ENCODE data around the gene NUTM1. TPM values are rescaled to one million over a fixed set of nuclear protein-coding genes. Genes with fewer than 3 reads are reported as not detected.
A peak's percentile ranks its signal among the peaks of the same experiment; 100 is the strongest.

NUTM1 gene
- total and polyA plus RNA-seq, 2 of the 13 experiments (the other 11 are each of a cell fraction or from before 2014, with no cell fraction given), result not detected

DNA sequence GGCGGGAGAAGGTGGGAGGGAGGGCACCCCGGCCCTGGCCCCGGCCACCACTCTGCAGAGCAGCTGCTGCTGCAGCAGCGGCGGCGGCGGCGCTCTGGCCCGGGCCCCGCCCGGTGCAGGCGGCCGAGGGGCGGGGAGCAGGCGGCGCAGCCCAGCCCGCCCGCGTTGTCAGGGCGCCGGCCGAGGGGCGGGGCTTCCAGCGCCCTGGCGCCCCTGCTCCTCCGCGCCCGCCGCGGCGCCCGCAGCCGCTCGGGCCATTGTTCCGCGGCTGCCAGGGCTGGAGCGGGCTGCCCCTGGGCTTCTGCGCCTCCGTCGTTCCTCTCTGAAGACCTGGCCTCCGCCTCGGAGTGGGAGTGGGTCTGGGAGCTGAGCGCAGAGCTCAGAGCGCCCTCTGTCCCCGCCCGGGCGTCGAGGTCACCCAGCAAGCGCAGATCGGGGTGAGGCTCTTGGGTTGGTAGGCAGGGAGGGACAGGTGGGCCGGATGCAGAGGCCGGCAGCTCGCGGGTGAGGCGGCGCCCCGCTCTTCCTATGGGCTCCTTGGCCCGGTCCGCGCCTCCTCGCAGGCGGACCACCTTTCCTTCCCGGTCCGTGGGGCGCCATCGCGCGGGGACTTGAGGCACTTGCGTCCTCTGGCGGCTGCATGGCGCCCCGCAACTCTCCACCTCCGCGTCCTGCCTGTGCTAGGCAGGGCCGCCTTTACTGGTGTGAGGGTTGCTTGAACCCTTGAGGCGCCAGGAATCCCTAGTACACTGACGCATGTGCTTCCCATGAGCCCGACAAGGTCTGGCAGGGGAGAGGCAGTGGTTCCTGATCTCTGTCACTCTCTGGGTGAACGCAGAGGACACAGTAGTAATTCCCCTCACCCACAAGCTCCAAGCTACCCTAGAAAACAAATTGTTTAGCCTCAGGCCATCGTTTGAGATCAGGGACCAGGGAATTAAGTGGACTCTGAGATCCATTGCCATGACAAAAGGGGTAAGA, 24.3 kb downstream of the NUTM1 start, which contains the start of gene LPCAT4 (continued):
- TF ChIP-seq, protein P1, sequence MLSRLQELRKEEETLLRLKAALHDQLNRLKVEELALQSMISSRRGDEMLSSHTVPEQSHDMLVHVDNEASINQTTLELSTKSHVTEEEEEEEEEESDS (CRISPR knock-in tag; IDR thresholded peaks at IDR 0.05; ENCODE audit: borderline replicate concordance), result 0 out of 2 replicates have a peak, but pooled peaks have one; percentile 42
- no peak for TF ChIP-seq STAT5B (CRISPR knock-in tag; IDR thresholded peaks at IDR 0.05)
- TF ChIP-seq XBP1 (CRISPR knock-in tag; IDR thresholded peaks at IDR 0.05), result no peak
- TF ChIP-seq, protein P2, sequence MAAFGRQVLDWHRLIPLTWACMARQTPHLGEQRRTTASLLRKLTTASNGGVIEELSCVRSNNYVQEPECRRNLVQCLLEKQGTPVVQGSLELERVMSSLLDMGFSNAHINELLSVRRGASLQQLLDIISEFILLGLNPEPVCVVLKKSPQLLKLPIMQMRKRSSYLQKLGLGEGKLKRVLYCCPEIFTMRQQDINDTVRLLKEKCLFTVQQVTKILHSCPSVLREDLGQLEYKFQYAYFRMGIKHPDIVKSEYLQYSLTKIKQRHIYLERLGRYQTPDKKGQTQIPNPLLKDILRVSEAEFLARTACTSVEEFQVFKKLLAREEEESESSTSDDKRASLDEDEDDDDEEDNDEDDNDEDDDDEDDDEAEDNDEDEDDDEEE (CRISPR knock-in tag; IDR thresholded peaks at IDR 0.05), result peak; percentile 83; the same call in 1 of the 2 replicates
- TF ChIP-seq ZNF460 (CRISPR knock-in tag; IDR thresholded peaks at IDR 0.05; ENCODE audit: borderline replicate concordance), result no peak; the same call in 1 of the 2 replicates
- peak; percentile 77; the same call in 1 of the 2 replicates for TF ChIP-seq ZFP90 (CRISPR knock-in tag; IDR thresholded peaks at IDR 0.05; ENCODE audit: borderline replicate concordance)
- peak; percentile 33; the same call in 1 of the 2 replicates for TF ChIP-seq MAZ (IDR thresholded peaks at IDR 0.05; ENCODE audit: borderline replicate concordance, low read depth, low read length)
- 0 out of 2 replicates have a peak, but pooled peaks have one; percentile 30 for TF ChIP-seq MAZ (CRISPR knock-in tag; IDR thresholded peaks at IDR 0.05; ENCODE audit: low read depth)
- 0 out of 2 replicates have a peak, but pooled peaks have one; percentile 33 for TF ChIP-seq RFX1 (IDR thresholded peaks at IDR 0.05)
- TF ChIP-seq, protein P3, sequence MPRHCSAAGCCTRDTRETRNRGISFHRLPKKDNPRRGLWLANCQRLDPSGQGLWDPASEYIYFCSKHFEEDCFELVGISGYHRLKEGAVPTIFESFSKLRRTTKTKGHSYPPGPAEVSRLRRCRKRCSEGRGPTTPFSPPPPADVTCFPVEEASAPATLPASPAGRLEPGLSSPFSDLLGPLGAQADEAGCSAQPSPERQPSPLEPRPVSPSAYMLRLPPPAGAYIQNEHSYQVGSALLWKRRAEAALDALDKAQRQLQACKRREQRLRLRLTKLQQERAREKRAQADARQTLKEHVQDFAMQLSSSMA (CRISPR knock-in tag; IDR thresholded peaks at IDR 0.05), result peak; percentile 87
- TF ChIP-seq ZSCAN12 (CRISPR knock-in tag; IDR thresholded peaks at IDR 0.05), result no peak
- TF ChIP-seq, protein P4, sequence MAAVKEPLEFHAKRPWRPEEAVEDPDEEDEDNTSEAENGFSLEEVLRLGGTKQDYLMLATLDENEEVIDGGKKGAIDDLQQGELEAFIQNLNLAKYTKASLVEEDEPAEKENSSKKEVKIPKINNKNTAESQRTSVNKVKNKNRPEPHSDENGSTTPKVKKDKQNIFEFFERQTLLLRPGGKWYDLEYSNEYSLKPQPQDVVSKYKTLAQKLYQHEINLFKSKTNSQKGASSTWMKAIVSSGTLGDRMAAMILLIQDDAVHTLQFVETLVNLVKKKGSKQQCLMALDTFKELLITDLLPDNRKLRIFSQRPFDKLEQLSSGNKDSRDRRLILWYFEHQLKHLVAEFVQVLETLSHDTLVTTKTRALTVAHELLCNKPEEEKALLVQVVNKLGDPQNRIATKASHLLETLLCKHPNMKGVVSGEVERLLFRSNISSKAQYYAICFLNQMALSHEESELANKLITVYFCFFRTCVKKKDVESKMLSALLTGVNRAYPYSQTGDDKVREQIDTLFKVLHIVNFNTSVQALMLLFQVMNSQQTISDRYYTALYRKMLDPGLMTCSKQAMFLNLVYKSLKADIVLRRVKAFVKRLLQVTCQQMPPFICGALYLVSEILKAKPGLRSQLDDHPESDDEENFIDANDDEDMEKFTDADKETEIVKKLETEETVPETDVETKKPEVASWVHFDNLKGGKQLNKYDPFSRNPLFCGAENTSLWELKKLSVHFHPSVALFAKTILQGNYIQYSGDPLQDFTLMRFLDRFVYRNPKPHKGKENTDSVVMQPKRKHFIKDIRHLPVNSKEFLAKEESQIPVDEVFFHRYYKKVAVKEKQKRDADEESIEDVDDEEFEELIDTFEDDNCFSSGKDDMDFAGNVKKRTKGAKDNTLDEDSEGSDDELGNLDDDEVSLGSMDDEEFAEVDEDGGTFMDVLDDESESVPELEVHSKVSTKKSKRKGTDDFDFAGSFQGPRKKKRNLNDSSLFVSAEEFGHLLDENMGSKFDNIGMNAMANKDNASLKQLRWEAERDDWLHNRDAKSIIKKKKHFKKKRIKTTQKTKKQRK (IDR thresholded peaks at IDR 0.05; ENCODE audit: low read length), result no peak
- TF ChIP-seq, protein P5, sequence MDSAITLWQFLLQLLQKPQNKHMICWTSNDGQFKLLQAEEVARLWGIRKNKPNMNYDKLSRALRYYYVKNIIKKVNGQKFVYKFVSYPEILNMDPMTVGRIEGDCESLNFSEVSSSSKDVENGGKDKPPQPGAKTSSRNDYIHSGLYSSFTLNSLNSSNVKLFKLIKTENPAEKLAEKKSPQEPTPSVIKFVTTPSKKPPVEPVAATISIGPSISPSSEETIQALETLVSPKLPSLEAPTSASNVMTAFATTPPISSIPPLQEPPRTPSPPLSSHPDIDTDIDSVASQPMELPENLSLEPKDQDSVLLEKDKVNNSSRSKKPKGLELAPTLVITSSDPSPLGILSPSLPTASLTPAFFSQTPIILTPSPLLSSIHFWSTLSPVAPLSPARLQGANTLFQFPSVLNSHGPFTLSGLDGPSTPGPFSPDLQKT (CRISPR knock-in tag; IDR thresholded peaks at IDR 0.05; ENCODE audit: borderline replicate concordance), result no peak
- peak; percentile 53; the same call in 1 of the 2 replicates for TF ChIP-seq ZSCAN25 (CRISPR knock-in tag; IDR thresholded peaks at IDR 0.05)
- TF ChIP-seq KLF9 (CRISPR knock-in tag; IDR thresholded peaks at IDR 0.05; ENCODE audit: low read depth), result no peak
- TF ChIP-seq ISL2 (CRISPR knock-in tag; IDR thresholded peaks at IDR 0.05), result peak; percentile 55
- TF ChIP-seq, protein P6, sequence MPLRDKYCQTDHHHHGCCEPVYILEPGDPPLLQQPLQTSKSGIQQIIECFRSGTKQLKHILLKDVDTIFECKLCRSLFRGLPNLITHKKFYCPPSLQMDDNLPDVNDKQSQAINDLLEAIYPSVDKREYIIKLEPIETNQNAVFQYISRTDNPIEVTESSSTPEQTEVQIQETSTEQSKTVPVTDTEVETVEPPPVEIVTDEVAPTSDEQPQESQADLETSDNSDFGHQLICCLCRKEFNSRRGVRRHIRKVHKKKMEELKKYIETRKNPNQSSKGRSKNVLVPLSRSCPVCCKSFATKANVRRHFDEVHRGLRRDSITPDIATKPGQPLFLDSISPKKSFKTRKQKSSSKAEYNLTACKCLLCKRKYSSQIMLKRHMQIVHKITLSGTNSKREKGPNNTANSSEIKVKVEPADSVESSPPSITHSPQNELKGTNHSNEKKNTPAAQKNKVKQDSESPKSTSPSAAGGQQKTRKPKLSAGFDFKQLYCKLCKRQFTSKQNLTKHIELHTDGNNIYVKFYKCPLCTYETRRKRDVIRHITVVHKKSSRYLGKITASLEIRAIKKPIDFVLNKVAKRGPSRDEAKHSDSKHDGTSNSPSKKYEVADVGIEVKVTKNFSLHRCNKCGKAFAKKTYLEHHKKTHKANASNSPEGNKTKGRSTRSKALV (CRISPR knock-in tag; IDR thresholded peaks at IDR 0.05), result no peak
- TF ChIP-seq JARID2 (CRISPR knock-in tag; IDR thresholded peaks at IDR 0.05; ENCODE audit: insufficient replicate concordance), result no peak
- TF ChIP-seq MIXL1 (CRISPR knock-in tag; IDR thresholded peaks at IDR 0.05), result peak; percentile 68; the same call in 1 of the 2 replicates
- TF ChIP-seq SOX6 (IDR thresholded peaks at IDR 0.05), result no peak
- peak; percentile 72 for TF ChIP-seq SOX6 (CRISPR knock-in tag; IDR thresholded peaks at IDR 0.05)
